Activated CD4-positive, alpha-beta T cell treated with anti-CD3 and anti-CD28 coated beads, Interleukin-2, amount 50 U/mL, for 1 hour (primary cell): ENCODE measurements around the gene MINK1.
"Not testable (repeated sequence)": the region's sequence is repeated elsewhere in the genome, so short reads cannot be mapped to it uniquely, and the experiment has no call there.

ENCODE experiments used
- DNase-seq: peaks from one replicate; pipeline ENCODE4 v3.0.0-alpha.2; 2020

MINK1 gene

GRCh38 chr17:4812690-4813089 lies 20.4 kb upstream of the MINK1 start:
- no peak for DNase-seq

- DNase-seq = no peak
Observed at GRCh38 chr17:4815043-4815675, 18.0 kb upstream of the MINK1 start.

GRCh38 chr17:4816826-4817225 lies 16.3 kb upstream of the MINK1 start:
- no peak for DNase-seq

GRCh38 chr17:4818276-4818675 lies 14.9 kb upstream of the MINK1 start:
- DNase-seq = no peak

GRCh38 chr17:4822835-4823234 lies 10.3 kb upstream of the MINK1 start:
- no peak for DNase-seq

- DNase-seq = no peak
Observed at GRCh38 chr17:4823373-4824089, 9.6 kb upstream of the MINK1 start.

- DNase-seq = no peak
Observed at GRCh38 chr17:4827399-4827798, 5.7 kb upstream of the MINK1 start.

- DNase-seq = not testable (repeated sequence)
Observed at GRCh38 chr17:4832829-4833177, 337 bp upstream of the MINK1 start.

GRCh38 chr17:4833941-4834680 lies 971 bp downstream of the MINK1 start:
- DNase-seq = no peak

- DNase-seq = no peak
Observed at GRCh38 chr17:4834681-4835020, 1.5 kb downstream of the MINK1 start.

- no peak for DNase-seq
Observed at GRCh38 chr17:4836221-4836620, 3.1 kb downstream of the MINK1 start.

GRCh38 chr17:4837471-4838308 lies 4.5 kb downstream of the MINK1 start:
- no peak for DNase-seq

GRCh38 chr17:4838309-4838785 lies 5.2 kb downstream of the MINK1 start:
- no peak for DNase-seq

GRCh38 chr17:4839221-4839620 lies 6.1 kb downstream of the MINK1 start:
- no peak for DNase-seq

GRCh38 chr17:4839965-4840892 lies 7.1 kb downstream of the MINK1 start:
- DNase-seq = no peak

GRCh38 chr17:4840893-4841242 lies 7.7 kb downstream of the MINK1 start:
- DNase-seq = no peak

GRCh38 chr17:4842376-4842775 lies 9.2 kb downstream of the MINK1 start:
- DNase-seq = no peak

- no peak for DNase-seq
Observed at GRCh38 chr17:4843321-4844000, 10.3 kb downstream of the MINK1 start.

GRCh38 chr17:4845118-4845517 lies 12.0 kb downstream of the MINK1 start:
- DNase-seq = no peak

- DNase-seq = no peak
Observed at GRCh38 chr17:4846635-4847390, 13.7 kb downstream of the MINK1 start.

GRCh38 chr17:4849011-4849536 lies 15.9 kb downstream of the MINK1 start:
- no peak for DNase-seq
